Cardiac muscle cell (in vitro differentiated cells and primary cell): ENCODE results near the gene IFIT2. TPM values are rescaled to one million over a fixed set of nuclear protein-coding genes. Genes with fewer than 3 reads are reported as not detected.
A peak's percentile ranks its signal among the peaks of the same experiment; 100 is the strongest.

Experiments
- DNase-seq, 2 donors: peaks; one replicate each; pipeline versions ENCODE4 v3.0.0 to v3.0.0-alpha.2; 2010 to 2017; ENCODE audit warnings: low read depth in 1 of 2, low spot score in 1 of 2
- H3K27ac ChIP-seq: fragments of 200-600 bp; sonication (generic); 2 replicates; pipeline ENCODE4 v1.5.1; 2016
- H3K27me3 ChIP-seq: fragments of 200-600 bp; sonication (generic); 2 replicates; pipeline ENCODE4 v1.6.0; 2016; ENCODE audit warnings: control low read depth
- H3K36me3 ChIP-seq: fragments of 200-600 bp; sonication (generic); 2 replicates; pipeline ENCODE4 v1.5.1; 2016; ENCODE audit warnings: control low read depth
- H3K4me1 ChIP-seq: fragments of 200-600 bp; sonication (generic); 2 replicates; pipeline ENCODE4 v1.8.1; 2017; ENCODE audit warnings: low read depth, mild to moderate bottlenecking, mixed run types
- H3K4me3 ChIP-seq: fragments of 200-600 bp; sonication (generic); 2 replicates; pipeline ENCODE4 v1.5.1; 2016; ENCODE audit warnings: mild to moderate bottlenecking
- H3K9me3 ChIP-seq: fragments of 200-600 bp; sonication (generic); 2 replicates; pipeline ENCODE4 v1.5.1; 2017; ENCODE audit warnings: low read depth, mild to moderate bottlenecking, control low read depth
- polyA plus RNA-seq: library from polyadenylated mRNA; unstranded; fragments of >200 nt; fragmentation: Nextera tagmentation; extraction: Ambion mirVana; gene quantifications from 2 replicates; pipeline ENCODE4 v1.2.1, GENCODE V29; 2016
- total RNA-seq: library from RNA; depleted of rRNA; stranded (reverse); fragments of >200 nt; gene quantifications from 2 replicates; pipeline ENCODE4 v1.2.3, GENCODE V29; 2016
- TF ChIP-seq, protein P1 (sequence below): IDR thresholded peaks from 2 replicates; pipeline ENCODE4 v1.5.1; 2012; ENCODE audit warnings: low read depth, mild to moderate bottlenecking, low read length

IFIT2 gene
- total and polyA plus RNA-seq, 2 experiments from 2014 or later, result 0.07 TPM; not detected in 1

DNA sequence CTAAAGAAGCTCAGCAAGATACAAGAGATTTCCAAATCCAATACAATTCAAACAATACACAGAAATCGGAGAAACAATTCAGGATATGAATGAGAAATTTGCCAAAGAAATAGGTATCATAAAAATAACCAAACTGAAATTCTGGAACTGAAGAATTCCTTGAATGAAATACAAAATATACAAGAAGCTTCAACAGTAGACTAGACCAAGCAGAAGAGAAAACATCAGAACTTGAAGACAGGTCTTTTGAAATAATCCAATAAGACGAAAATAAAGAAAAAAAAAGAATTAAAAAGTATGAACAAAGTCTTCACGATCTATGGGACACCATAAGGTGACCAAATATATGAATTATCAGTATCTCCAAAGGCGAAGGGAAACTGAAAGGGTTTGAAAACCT lies 2.8 kb upstream of the IFIT2 start:
- H3K27me3 ChIP-seq, result no peaks in the 10 kb centered on the region
- no peaks in the 10 kb centered on the region for H3K9me3 ChIP-seq
- no peaks in the 10 kb centered on the region for H3K4me1 ChIP-seq
- TF ChIP-seq, protein P1, sequence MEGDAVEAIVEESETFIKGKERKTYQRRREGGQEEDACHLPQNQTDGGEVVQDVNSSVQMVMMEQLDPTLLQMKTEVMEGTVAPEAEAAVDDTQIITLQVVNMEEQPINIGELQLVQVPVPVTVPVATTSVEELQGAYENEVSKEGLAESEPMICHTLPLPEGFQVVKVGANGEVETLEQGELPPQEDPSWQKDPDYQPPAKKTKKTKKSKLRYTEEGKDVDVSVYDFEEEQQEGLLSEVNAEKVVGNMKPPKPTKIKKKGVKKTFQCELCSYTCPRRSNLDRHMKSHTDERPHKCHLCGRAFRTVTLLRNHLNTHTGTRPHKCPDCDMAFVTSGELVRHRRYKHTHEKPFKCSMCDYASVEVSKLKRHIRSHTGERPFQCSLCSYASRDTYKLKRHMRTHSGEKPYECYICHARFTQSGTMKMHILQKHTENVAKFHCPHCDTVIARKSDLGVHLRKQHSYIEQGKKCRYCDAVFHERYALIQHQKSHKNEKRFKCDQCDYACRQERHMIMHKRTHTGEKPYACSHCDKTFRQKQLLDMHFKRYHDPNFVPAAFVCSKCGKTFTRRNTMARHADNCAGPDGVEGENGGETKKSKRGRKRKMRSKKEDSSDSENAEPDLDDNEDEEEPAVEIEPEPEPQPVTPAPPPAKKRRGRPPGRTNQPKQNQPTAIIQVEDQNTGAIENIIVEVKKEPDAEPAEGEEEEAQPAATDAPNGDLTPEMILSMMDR, result no peak
- no peaks in the 10 kb centered on the region for H3K36me3 ChIP-seq
- no peak overlapping the region for H3K27ac ChIP-seq
- DNase-seq, result no peak
- H3K4me3 ChIP-seq, result no peak overlapping the region

DNA sequence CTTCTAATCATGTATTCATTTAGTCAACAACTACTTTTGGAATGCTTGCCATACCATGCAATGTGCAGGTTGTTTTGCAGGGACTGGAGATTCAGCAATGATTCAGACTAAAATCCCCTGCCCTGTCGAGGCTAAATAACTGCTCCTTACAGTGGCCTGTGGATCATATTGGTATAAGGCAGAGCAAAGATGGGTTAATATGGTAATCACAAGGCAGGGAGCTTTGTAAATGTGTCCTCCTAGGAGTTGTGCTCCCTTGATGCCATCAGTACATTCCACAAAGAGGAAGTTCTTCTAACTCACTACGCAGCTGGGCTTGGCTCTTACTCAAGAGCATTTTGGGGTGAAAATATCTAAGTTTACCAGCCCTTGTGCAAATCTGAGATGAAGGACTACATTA lies 614 bp upstream of the IFIT2 start:
- peak in 1 of 2 donors; percentile 66 for DNase-seq
- TF ChIP-seq, protein P1, result no peak
- no peak overlapping the region for H3K27ac ChIP-seq
- no peaks in the 10 kb centered on the region for H3K36me3 ChIP-seq
- H3K4me1 ChIP-seq, result no peaks in the 10 kb centered on the region
- H3K4me3 ChIP-seq, result no peak overlapping the region
- no peaks in the 10 kb centered on the region for H3K27me3 ChIP-seq
- no peaks in the 10 kb centered on the region for H3K9me3 ChIP-seq

DNA sequence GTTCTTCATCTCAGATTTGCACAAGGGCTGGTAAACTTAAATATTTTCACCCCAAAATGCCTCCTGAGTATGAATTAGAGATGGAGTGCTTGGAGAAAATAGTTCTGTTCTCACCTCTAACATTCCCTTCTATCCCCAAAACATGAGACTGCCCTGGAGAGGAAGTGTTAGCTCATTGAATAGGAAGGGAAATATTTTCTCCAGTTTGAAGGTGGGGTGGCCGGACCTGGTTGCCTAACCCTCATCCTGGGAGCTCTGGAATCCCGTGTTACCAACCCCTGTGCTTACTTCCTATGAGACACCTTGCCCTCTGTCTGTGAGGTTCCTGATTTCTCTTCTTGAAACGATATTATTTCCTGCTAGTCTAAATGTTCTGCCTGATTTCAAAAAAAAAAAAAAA lies 779 bp downstream of the IFIT2 start:
- H3K4me1 ChIP-seq, result no peaks in the 10 kb centered on the region
- no peaks in the 10 kb centered on the region for H3K9me3 ChIP-seq
- no peaks in the 10 kb centered on the region for H3K27me3 ChIP-seq
- no peak overlapping the region for H3K27ac ChIP-seq
- TF ChIP-seq, protein P1, result no peak
- DNase-seq, result no peak
- no peaks in the 10 kb centered on the region for H3K36me3 ChIP-seq
- no peak overlapping the region for H3K4me3 ChIP-seq

DNA sequence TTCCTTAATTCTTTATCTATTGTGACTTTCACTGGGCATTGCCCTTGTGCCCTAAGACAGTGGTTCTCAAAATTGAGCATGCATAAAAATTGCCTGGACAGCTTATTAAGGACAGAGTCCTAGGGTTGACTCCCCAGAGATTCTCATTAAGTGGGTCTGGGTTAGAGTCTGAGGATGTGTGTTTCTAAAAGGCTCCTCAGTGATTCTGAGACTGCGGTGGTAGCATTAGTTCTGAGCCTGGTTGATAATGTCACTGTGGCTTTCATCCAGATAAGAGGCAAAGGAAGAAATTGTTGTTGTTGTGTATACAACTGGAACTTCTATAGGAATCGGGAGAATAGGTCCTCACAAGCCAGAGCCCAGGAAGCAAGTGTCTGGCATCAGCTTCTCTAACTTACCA lies 1.3 kb downstream of the IFIT2 start:
- Histone ChIP-seq H3K4me3 (no peak overlapping the region), H3K9me3 (no peaks in the 10 kb centered on the region), H3K27me3 (no peaks in the 10 kb centered on the region), H3K27ac (no peak overlapping the region), H3K36me3 (no peaks in the 10 kb centered on the region), H3K4me1 (no peaks in the 10 kb centered on the region)
- no peak for DNase-seq
- TF ChIP-seq, protein P1, result no peak

DNA sequence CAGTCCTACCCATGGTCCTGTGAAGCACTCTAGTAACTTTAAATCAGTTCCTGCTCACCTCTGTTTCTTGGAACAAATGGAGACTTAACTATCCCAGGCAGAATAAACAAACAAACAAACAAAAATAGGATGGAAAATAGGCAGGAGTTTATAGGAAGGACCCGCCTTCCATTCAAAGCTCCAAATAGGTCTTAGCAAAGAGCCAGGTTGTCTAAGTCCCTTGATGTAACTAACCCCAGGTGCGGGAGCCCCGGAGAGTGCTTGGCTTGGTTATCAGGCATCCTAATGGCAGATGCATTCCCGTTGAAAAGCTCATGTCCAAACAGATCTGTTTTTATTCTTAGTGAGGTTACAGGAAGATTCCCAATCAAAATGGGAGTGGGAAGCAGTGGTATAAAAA lies 2.2 kb downstream of the IFIT2 start:
- no peaks in the 10 kb centered on the region for H3K36me3 ChIP-seq
- H3K9me3 ChIP-seq, result no peaks in the 10 kb centered on the region
- no peak overlapping the region for H3K27ac ChIP-seq
- TF ChIP-seq, protein P1, result no peak
- no peak for DNase-seq
- no peaks in the 10 kb centered on the region for H3K4me1 ChIP-seq
- no peak overlapping the region for H3K4me3 ChIP-seq
- H3K27me3 ChIP-seq, result no peaks in the 10 kb centered on the region

DNA sequence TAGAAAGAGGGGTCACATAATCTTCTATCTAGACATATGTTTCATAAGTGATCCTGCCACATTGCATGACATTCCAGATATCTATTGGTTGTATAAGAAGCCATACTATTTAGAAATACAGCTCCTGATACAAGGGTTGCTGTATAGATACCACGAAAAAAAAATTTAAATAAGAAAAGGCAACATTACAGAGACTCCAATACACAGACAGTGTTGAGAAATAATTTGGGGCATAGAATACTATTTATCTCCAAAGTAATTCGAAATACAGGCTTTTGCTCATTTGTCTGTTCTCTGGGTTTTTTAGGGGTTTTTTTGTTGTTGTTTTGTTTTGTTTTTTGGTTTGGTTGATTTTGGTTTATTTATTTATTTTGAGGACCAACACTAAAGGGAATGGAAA lies 2.6 kb downstream of the IFIT2 start:
- Histone ChIP-seq H3K27me3 (no peaks in the 10 kb centered on the region), H3K4me3 (no peak overlapping the region)
- TF ChIP-seq, protein P1, result no peak

More for the DNA sequence above, 2.6 kb downstream of the IFIT2 start:
- DNase-seq, result no peak
- Histone ChIP-seq H3K4me1 (no peaks in the 10 kb centered on the region), H3K27ac (no peak overlapping the region), H3K9me3 (no peaks in the 10 kb centered on the region), H3K36me3 (no peaks in the 10 kb centered on the region)
